Right cardiac atrium (tissue), 5 donors: ENCODE measurements around the gene DPM1. TPM values are rescaled to one million over a fixed set of nuclear protein-coding genes. Genes with fewer than 3 reads are reported as not detected.
"Not testable (repeated sequence)": the region's sequence is repeated elsewhere in the genome, so short reads cannot be mapped to it uniquely, and the experiment has no call there.

Source experiments
- ATAC-seq, 2 donors: fragments of 200-7000 bp; cut with Tn5 transposase; one replicate each; pipeline versions ENCODE4 v1.8.0 to v1.9.1; 2020; ENCODE audit warnings: moderate library complexity in 2 of 2, mild to moderate bottlenecking in 1 of 2
- DNase-seq, 3 donors: peaks; one replicate each; pipeline ENCODE4 v3.0.0-alpha.2; 2020
- H3K27ac ChIP-seq: one replicate; pipeline ENCODE4 v1.5.1; 2013; ENCODE audit warnings: mild to moderate bottlenecking, low read length, control low read depth, moderate library complexity
- H3K27me3 ChIP-seq: one replicate; pipeline ENCODE4 v1.6.1; 2013; ENCODE audit not compliant: control insufficient read depth, insufficient read depth
- H3K4me1 ChIP-seq: one replicate; pipeline ENCODE4 v1.6.1; 2013; ENCODE audit warnings: low read length; ENCODE audit not compliant: control insufficient read depth, insufficient read depth
- H3K4me3 ChIP-seq: one replicate; pipeline ENCODE4 v1.5.1; 2013; ENCODE audit warnings: low read length, control low read depth
- H3K9me3 ChIP-seq: one replicate; pipeline ENCODE4 v1.6.1; 2013; ENCODE audit warnings: low read length; ENCODE audit not compliant: control insufficient read depth
- WGBS: extraction: QIAGEN DNeasy Blood & Tissue Kit; methylation state at CpG from one replicate; pipeline ENCODE4 v1.1.7; 2013; 5-methylcytosine and 5-hydroxymethylcytosine counted together
- intact Hi-C, 4 donors: fragments of 100-400 bp; cut with DNase I; formaldehyde crosslinking; loops; one replicate each; pipeline versions ENCODE4 v1.11.0 to v1.14.0; 2022 to 2023
- polyA plus RNA-seq: library from polyadenylated mRNA; stranded (reverse); fragments of 200-250 nt; gene quantifications from one replicate; pipeline ENCODE4 v1.2.3, GENCODE V29; 2013
- total RNA-seq, 4 donors: library from RNA; stranded (reverse); fragmentation: NEBNext Ultra II Directional; extraction: Animal tissue kit (Norgen Biotek cat#: 25700); gene quantifications; one replicate each; pipeline ENCODE4 v1.2.1, GENCODE V29; 2021
- donor health status: healthy with polysubstance abuse.
- donor health status: DM: no; HTN: yes; CAD: no.
- donor health status: DM: no; HTN: no; CAD: no.
- donor health status: DM: no; HTN: yes; CAD: no; lungs with severe emphysema.
- donor health status: DM: yes; HTN: yes; CAD: no.

Gene DPM1
- total and polyA plus RNA-seq, 5 donors: 36.1 to 61.2 (median 41.0) TPM

GRCh38 chr20:50980071-50980681 is 21.8 kb upstream of the DPM1 start:
- no peak overlapping the region for H3K27ac ChIP-seq
- ATAC-seq (peak in 1 of 2 donors; percentile 50), DNase-seq (no peak)
- intact Hi-C loops: loop anchor here in 2 of 4 donors (10.0 kb wide), 1 partner anchor 645 kb away; no protein-coding TSS in a partner anchor
- H3K4me3 ChIP-seq: no peak overlapping the region
- WGBS: 58% methylated on average over 8 of the region's 8 CpGs
- H3K4me1 ChIP-seq: no peaks in the 10 kb centered on the region
- no peaks in the 10 kb centered on the region for H3K9me3 ChIP-seq
- no peaks in the 10 kb centered on the region for H3K27me3 ChIP-seq

- H3K4me3 ChIP-seq, H3K4me1 ChIP-seq, intact Hi-C loops, ATAC-seq, H3K9me3 ChIP-seq, H3K27ac ChIP-seq, H3K27me3 ChIP-seq, DNase-seq: not testable (repeated sequence)
- 95% methylated on average over 4 of the region's 4 CpGs for WGBS
Observed at GRCh38 chr20:50978533-50978932, 20.2 kb upstream of the DPM1 start.

DNA sequence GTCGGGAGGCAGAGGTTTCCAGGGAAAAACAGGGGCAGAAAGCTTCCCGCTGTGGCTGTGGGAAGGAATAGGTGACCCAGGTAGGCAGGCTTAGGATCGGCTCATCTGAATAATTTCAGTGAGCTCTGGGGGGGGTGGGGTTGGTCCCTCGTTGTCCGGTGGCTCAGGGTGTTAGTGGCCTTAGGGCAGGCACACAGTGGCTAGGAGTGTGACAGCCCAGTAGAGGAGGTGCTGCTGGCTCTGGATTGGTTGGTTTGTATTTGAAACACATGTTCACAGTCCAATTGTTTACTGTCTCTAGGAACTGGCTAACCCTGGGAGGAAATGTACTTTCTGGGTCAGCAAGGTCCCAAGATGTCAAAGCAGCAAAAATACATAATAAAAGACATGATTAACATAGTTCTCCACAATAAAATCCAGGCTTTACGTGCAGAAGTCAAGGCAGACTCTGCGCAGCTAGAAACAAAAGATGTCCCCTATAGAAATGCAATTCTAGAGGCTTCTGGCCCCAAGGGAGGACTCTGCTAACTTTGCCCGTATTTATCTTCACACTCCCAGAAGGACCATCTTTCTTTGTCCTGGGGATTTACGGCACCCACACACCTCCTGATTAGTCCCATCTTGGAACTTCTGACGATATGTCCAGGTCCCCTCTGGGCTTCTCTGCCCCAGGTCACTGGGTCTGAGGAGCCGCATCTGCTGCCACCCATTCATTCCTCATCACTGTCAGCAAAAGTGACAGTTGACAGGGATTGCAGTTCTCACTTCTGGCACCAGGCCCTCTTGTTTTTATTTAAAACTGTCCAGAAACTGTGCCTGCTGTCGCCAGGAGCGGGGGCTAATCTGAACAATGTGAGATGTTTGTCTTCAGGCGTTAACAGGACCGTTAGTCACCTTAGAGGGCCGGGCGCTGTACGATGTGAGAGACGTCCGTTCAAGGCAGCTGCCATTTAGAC is 19.0 kb upstream of the DPM1 start:
- Histone ChIP-seq H3K4me3 (no peak overlapping the region), H3K9me3 (no peaks in the 10 kb centered on the region), H3K27ac (no peak overlapping the region), H3K4me1 (no peaks in the 10 kb centered on the region), H3K27me3 (no peaks in the 10 kb centered on the region)
- intact Hi-C loops: no loop called here
- ATAC-seq (no peak), DNase-seq (no peak)
- 40% methylated on average over 20 of the region's 20 CpGs for WGBS

GRCh38 chr20:50975701-50976330 is 17.5 kb upstream of the DPM1 start:
- DNase-seq: no peak
- Histone ChIP-seq H3K4me3 (no peak overlapping the region), H3K4me1 (no peaks in the 10 kb centered on the region), H3K27me3 (no peaks in the 10 kb centered on the region), H3K9me3 (no peaks in the 10 kb centered on the region), H3K27ac (no peak overlapping the region)
- no peak for ATAC-seq
- 90% methylated on average over 10 of the region's 10 CpGs for WGBS
- intact Hi-C loops: no loop called here

- 83% methylated on average over 8 of the region's 8 CpGs for WGBS
- no peak overlapping the region for H3K27ac ChIP-seq
- H3K4me3 ChIP-seq: no peak overlapping the region
- ATAC-seq: no peak
- no peaks in the 10 kb centered on the region for H3K27me3 ChIP-seq
- H3K4me1 ChIP-seq: no peaks in the 10 kb centered on the region
- DNase-seq: no peak
- intact Hi-C loops: no loop called here
- no peaks in the 10 kb centered on the region for H3K9me3 ChIP-seq
Observed at GRCh38 chr20:50969912-50970311, 11.6 kb upstream of the DPM1 start.

GRCh38 chr20:50969435-50969834 is 11.1 kb upstream of the DPM1 start:
- Histone ChIP-seq H3K4me1 (no peaks in the 10 kb centered on the region), H3K27me3 (no peaks in the 10 kb centered on the region), H3K4me3 (no peak overlapping the region), H3K27ac (no peak overlapping the region), H3K9me3 (no peaks in the 10 kb centered on the region)
- intact Hi-C loops: no loop called here
- DNase-seq (no peak), ATAC-seq (no peak)
- 82% methylated on average over 5 of the region's 5 CpGs for WGBS

GRCh38 chr20:50968289-50968688 is 10.0 kb upstream of the DPM1 start:
- H3K4me3 ChIP-seq: no peak overlapping the region
- no peaks in the 10 kb centered on the region for H3K4me1 ChIP-seq
- DNase-seq (no peak), ATAC-seq (no peak)
- intact Hi-C loops: no loop called here
- WGBS: 66% methylated on average over 9 of the region's 9 CpGs
- no peak overlapping the region for H3K27ac ChIP-seq
- no peaks in the 10 kb centered on the region for H3K9me3 ChIP-seq
- H3K27me3 ChIP-seq: no peaks in the 10 kb centered on the region

GRCh38 chr20:50967586-50967985 is 9.3 kb upstream of the DPM1 start:
- Histone ChIP-seq H3K27ac (no peak overlapping the region), H3K4me3 (no peak overlapping the region), H3K27me3 (no peaks in the 10 kb centered on the region), H3K9me3 (no peaks in the 10 kb centered on the region), H3K4me1 (no peaks in the 10 kb centered on the region)
- ATAC-seq: no peak
- no peak for DNase-seq
- intact Hi-C loops: no loop called here
- WGBS: 34% methylated on average over 7 of the region's 7 CpGs

DNA sequence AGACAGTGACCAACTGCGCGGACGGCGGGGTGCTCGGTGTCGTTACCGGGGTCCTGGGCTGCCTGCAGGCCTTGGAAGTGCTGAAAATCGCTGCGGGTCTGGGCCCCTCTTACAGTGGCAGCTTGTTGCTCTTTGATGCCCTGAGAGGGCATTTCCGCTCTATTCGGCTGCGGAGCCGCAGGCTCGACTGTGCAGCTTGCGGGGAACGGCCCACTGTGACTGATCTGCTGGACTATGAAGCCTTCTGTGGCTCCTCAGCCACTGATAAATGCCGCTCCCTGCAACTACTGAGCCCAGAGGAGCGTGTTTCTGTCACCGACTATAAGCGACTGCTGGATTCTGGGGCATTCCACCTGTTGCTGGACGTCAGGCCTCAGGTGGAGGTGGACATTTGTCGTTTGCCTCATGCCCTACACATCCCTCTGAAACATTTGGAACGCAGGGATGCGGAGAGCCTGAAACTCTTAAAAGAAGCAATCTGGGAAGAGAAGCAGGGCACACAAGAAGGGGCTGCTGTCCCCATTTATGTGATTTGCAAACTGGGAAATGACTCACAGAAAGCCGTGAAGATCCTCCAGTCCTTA is 1.3 kb upstream of the DPM1 start:
- ATAC-seq: peak in 1 of 2 donors; percentile 2

DNA sequence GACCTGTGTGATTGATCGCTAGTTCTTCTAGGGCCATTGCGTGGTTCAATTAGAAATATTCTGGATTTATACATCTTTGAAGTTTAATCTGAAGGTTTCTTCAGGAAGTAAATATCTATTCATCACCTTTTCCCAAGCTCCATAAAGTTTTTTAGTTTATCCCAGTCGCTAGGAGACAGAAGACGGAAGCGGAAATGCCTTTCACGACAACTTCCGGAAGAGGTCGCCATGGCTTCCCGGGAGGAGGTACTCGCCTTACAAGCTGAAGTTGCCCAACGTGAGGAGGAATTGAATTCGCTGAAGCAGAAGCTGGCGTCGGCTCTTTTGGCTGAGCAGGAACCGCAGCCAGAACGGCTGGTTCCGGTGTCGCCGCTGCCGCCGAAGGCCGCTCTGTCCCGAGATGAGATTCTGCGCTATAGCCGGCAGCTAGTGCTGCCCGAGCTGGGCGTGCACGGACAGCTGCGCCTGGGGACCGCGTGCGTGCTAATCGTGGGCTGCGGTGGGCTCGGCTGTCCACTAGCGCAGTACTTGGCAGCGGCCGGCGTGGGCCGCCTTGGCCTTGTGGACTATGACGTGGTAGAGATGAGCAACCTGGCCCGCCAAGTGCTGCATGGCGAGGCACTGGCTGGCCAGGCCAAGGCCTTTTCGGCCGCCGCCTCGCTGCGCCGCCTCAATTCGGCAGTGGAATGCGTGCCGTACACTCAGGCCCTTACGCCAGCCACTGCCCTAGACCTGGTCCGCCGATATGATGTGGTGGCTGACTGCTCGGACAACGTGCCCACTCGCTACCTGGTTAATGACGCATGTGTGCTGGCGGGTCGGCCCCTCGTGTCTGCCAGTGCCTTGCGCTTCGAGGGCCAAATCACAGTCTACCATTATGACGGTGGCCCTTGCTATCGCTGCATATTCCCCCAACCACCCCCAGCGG is 547 bp upstream of the DPM1 start, which contains the start of gene MOCS3:
MOCS3 (plus strand) TSS at position 204 of the 928 bp plus-strand sequence; CDS start at position 229, 25 bp downstream.
- Histone ChIP-seq H3K4me3 (peak within 1 kb of the TSS; percentile 63), H3K27ac (peak within 1 kb of the TSS; percentile 97), H3K4me1 (peaks cover 12% of the 10 kb centered on the region), H3K27me3 (no peaks in the 10 kb centered on the region), H3K9me3 (no peaks in the 10 kb centered on the region)
- WGBS: 2% methylated on average over 67 of the region's 67 CpGs
- intact Hi-C loops: loop anchor here in 1 of 4 donors (10.0 kb wide), 1 partner anchor 164 kb away; the partner anchor contains the start of gene BCAS4
- peak; percentile 85 to 86 for ATAC-seq
- peak; percentile 84 to 90 (median 88) for DNase-seq

More for the DNA sequence above, 1.3 kb upstream of the DPM1 start:
- intact Hi-C loops: loop anchor here in 1 of 4 donors (10.0 kb wide), 1 partner anchor 165 kb away; the partner anchor contains the start of gene BCAS4
- no peaks in the 10 kb centered on the region for H3K9me3 ChIP-seq
- no peaks in the 10 kb centered on the region for H3K27me3 ChIP-seq
- H3K4me1 ChIP-seq: peaks cover 12% of the 10 kb centered on the region
- no peak for DNase-seq
- H3K27ac ChIP-seq: no peak overlapping the region
- peak overlapping the region; percentile 63 for H3K4me3 ChIP-seq
- 56% methylated on average over 25 of the region's 25 CpGs for WGBS
